ENCODE results near the gene PPP1R13L.

PPP1R13L gene

DNA sequence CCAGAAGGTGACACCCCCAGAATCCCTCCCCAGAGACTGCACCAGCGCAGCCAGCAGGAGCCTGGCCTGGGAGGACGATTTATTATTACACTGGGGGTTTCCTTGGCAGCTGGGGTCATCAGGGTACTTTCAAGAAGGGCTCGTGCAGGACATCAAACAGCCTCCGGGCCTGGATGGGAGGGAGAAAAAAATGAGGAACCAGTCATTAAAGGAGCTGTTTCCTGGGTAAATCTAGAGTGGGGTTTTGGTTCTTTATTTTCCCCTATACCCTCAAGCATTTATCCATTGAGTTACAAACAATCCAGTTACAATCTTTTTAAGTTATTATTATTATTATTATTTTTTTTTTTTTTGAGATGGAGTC is 4.7 kb upstream of the PPP1R13L start:
- TF ChIP-seq, protein P1, sequence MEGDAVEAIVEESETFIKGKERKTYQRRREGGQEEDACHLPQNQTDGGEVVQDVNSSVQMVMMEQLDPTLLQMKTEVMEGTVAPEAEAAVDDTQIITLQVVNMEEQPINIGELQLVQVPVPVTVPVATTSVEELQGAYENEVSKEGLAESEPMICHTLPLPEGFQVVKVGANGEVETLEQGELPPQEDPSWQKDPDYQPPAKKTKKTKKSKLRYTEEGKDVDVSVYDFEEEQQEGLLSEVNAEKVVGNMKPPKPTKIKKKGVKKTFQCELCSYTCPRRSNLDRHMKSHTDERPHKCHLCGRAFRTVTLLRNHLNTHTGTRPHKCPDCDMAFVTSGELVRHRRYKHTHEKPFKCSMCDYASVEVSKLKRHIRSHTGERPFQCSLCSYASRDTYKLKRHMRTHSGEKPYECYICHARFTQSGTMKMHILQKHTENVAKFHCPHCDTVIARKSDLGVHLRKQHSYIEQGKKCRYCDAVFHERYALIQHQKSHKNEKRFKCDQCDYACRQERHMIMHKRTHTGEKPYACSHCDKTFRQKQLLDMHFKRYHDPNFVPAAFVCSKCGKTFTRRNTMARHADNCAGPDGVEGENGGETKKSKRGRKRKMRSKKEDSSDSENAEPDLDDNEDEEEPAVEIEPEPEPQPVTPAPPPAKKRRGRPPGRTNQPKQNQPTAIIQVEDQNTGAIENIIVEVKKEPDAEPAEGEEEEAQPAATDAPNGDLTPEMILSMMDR (IDR thresholded peaks at IDR 0.05; ENCODE audit: low read depth, low read length): no peak
- H3K4me3 ChIP-seq (ENCODE audit: low read depth, low read length): no peak overlapping the region

DNA sequence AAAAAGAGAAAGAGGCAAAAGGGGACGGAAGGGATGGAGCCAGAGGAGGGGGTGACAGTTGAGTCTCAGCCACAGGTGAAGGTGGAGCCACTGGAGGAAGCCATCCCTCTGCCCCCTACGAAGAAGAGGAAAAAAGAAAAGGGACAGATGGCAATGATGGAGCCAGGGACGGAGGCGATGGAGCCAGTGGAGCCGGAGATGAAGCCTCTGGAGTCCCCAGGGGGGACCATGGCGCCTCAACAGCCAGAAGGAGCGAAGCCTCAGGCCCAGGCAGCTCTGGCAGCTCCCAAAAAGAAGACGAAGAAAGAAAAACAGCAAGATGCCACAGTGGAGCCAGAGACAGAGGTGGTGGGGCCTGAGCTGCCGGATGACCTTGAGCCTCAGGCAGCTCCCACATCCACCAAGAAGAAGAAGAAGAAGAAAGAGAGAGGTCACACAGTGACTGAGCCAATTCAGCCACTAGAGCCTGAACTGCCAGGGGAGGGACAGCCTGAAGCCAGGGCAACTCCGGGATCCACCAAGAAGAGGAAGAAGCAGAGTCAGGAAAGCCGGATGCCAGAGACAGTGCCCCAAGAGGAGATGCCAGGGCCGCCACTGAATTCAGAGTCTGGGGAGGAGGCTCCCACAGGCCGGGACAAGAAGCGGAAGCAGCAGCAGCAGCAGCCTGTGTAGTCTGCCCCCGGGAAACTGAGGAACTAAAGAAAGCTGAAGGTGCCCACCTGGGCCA is 4.1 kb upstream of the PPP1R13L start:
- H3K4me3 ChIP-seq (ENCODE audit: low read depth, low read length): no peak overlapping the region
- TF ChIP-seq, protein P1 (IDR thresholded peaks at IDR 0.05; ENCODE audit: low read depth, low read length): no peak

DNA sequence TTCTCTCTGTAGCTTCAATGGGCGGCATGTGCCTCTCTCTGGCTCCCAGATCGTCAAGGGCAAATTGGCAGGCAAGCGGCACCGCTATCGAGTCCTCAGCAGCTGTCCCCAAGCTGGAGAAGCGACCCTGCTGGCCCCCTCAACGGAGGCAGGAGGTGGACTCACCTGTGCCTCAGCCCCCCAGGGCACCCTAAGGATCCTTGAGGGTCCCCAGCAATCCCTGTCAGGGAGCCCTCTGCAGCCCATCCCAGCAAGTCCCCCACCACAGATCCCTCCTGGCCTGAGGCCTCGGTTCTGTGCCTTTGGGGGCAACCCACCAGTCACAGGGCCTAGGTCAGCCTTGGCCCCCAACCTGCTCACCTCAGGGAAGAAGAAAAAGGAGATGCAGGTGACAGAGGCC is 3.3 kb upstream of the PPP1R13L start:
- H3K4me3 ChIP-seq (ENCODE audit: low read depth, low read length): no peak overlapping the region
- TF ChIP-seq, protein P1 (IDR thresholded peaks at IDR 0.05; ENCODE audit: low read depth, low read length): no peak

DNA sequence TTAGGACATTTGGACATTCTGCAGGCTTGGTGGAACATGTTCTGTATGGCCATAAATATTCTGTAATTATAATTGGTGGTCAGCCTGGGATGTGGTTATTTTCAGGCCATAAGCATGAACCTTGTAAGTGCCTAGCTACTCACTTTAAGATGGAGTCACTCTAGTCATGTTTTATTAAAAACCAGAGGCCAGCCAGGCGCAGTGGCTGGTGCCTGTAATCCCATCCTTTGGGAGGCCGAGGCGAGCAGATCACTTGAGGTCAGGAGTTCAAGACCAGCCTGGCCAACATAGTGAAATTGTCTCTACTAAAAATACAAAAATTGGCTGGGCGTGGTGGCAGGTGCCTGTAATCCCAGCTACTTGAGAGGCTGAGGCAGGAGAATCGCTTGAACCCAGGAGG is 2.7 kb upstream of the PPP1R13L start:
- H3K4me3 ChIP-seq (ENCODE audit: low read depth, low read length): peak overlapping the region; percentile 85

DNA sequence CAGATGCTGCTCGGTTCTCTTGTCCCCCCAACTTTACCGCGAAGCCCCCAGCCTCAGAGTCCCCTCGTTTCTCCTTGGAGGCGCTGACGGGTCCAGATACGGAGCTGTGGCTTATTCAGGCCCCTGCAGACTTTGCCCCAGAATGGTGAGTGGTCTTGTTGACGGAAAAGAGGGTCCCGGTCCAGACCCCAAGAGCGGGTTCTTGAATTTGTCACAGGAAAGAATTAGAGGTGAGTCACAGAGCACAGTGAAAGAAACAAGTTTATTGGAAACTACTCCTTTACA is 2.2 kb upstream of the PPP1R13L start:
- peak overlapping the region; percentile 85 for H3K4me3 ChIP-seq (ENCODE audit: low read depth, low read length)
- TF ChIP-seq, protein P1 (IDR thresholded peaks at IDR 0.05; ENCODE audit: low read depth, low read length): no peak

DNA sequence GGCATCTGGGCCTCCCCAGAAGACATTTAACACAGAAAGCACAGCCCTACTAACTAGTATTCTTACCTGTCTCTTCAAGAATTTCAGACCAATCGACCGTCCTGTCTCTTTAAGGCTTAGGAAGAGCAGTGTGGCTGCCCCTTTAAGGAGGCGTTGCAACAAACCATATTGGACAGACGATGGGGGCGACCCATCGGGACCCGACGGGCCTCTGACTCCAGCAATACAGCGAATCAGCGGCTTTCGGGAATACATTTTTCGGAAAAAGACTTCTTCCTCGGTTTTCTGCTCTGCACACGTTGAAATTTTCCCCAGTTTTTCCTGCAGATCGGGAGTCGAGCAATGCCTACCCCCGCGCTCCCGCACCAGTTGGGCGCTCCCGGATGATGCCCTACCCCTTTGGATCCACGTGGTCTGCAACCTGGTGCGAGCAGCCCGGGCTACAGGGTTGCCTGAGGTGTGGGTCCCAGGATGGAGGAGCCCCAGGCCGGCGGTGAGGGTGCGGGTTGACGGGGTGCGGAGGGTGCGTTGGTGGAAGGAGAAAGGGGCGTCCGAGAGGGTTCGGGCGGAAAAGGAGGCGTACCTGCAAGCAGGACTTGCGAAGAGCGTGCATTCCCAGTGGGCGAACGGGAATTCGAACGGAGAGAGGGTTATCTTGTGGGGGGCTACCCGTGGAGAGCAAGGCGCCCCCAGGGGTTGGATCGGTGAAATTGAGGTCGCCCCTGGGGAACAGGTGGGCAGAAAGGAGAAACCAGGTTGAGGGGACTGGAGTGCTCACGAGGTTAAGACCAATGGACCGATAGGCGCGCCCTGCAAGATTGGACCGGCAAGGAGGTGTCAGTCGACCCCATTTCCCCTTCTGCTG is 1.6 kb upstream of the PPP1R13L start, which contains the start of gene POLR1G:
POLR1G (plus strand) TSS at position 419 of the 865 bp plus-strand sequence; CDS start at position 472, 53 bp downstream.
- H3K4me3 ChIP-seq (ENCODE audit: low read depth, low read length): peak within 1 kb of the TSS; percentile 85
- TF ChIP-seq, protein P1 (IDR thresholded peaks at IDR 0.05; ENCODE audit: low read depth, low read length): no peak

DNA sequence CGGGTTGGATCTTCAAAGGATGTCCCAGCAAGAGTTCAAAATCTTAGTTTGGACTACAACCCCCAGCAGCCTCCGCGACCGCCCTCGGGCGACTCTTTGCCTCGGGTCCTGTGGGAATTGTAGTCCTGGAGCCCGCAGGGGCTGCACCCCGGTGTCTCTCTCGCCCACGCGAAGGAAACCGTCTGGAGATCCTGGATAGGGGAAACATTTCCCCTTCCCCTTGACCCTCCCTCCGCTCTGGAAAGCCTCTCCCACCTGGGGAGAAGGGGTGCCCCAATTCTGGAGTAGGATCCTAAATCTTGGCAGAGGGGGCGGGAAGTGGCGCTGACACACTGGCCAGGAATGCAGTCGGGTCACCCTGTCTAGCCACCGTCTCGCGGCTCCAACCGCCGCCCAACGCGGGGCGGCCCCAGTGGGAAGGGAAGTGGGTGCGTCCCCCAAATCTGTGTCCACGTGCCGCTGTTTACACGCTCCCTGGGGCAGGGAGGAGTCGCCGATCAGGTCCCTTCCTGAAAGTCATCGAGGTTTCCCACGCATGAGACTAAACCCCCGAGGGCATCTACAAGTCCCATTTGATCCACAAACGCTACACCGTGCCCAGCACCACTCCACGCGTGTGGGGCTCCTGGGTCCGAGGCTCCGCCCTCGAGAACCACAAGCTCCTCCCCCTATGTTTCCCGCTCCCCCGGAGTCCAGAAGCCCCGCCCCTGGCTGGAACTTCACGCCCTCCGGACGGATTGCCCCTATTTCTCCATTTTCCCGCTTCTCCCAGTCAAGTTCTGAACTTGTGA is 761 bp upstream of the PPP1R13L start:
- TF ChIP-seq, protein P1 (IDR thresholded peaks at IDR 0.05; ENCODE audit: low read depth, low read length): no peak
- peak overlapping the region; percentile 85 for H3K4me3 ChIP-seq (ENCODE audit: low read depth, low read length)
